HG02970 (cell line): ENCODE results near the gene CELSR1.

ENCODE experiments used
- ATAC-seq: cut with Tn5 transposase; IDR thresholded peaks from one replicate; pipeline ENCODE4 v1.9.1; 2021; ENCODE audit warnings: mild to moderate bottlenecking, moderate library complexity, moderate number of reproducible peaks; ENCODE audit not compliant: unreplicated experiment, low FRiP score

CELSR1 gene

GRCh38 chr22:46575911-46576555 is 38.6 kb upstream of the CELSR1 start:
- no peak for ATAC-seq

GRCh38 chr22:46574993-46575910 is 37.8 kb upstream of the CELSR1 start:
- no peak for ATAC-seq

GRCh38 chr22:46574438-46574992 is 37.1 kb upstream of the CELSR1 start:
- no peak for ATAC-seq

- no peak for ATAC-seq
These were observed 36.5 kb upstream of the CELSR1 start for GRCh38 chr22:46573781-46574437.

- ATAC-seq: no peak
These were observed 35.7 kb upstream of the CELSR1 start for GRCh38 chr22:46572911-46573780.

- no peak for ATAC-seq
These were observed 34.3 kb upstream of the CELSR1 start for GRCh38 chr22:46571642-46572250.

GRCh38 chr22:46569848-46570695 is 32.7 kb upstream of the CELSR1 start:
- no peak for ATAC-seq

GRCh38 chr22:46569055-46569847 is 31.8 kb upstream of the CELSR1 start:
- no peak for ATAC-seq

GRCh38 chr22:46568102-46568809 is 30.8 kb upstream of the CELSR1 start:
- ATAC-seq: no peak

GRCh38 chr22:46567471-46567870 is 30.1 kb upstream of the CELSR1 start:
- ATAC-seq: no peak

- ATAC-seq: no peak
These were observed 26.8 kb upstream of the CELSR1 start for GRCh38 chr22:46564084-46564714.

GRCh38 chr22:46563381-46564083 is 26.1 kb upstream of the CELSR1 start:
- ATAC-seq: no peak

- ATAC-seq: no peak
These were observed 24.1 kb upstream of the CELSR1 start for GRCh38 chr22:46561435-46561905.

- ATAC-seq: no peak
These were observed 23.4 kb upstream of the CELSR1 start for GRCh38 chr22:46560696-46561295.

- ATAC-seq: no peak
These were observed 20.5 kb upstream of the CELSR1 start for GRCh38 chr22:46557736-46558480.
